Measurements from ENCODE around the gene NTRK3.

Gene NTRK3

DNA sequence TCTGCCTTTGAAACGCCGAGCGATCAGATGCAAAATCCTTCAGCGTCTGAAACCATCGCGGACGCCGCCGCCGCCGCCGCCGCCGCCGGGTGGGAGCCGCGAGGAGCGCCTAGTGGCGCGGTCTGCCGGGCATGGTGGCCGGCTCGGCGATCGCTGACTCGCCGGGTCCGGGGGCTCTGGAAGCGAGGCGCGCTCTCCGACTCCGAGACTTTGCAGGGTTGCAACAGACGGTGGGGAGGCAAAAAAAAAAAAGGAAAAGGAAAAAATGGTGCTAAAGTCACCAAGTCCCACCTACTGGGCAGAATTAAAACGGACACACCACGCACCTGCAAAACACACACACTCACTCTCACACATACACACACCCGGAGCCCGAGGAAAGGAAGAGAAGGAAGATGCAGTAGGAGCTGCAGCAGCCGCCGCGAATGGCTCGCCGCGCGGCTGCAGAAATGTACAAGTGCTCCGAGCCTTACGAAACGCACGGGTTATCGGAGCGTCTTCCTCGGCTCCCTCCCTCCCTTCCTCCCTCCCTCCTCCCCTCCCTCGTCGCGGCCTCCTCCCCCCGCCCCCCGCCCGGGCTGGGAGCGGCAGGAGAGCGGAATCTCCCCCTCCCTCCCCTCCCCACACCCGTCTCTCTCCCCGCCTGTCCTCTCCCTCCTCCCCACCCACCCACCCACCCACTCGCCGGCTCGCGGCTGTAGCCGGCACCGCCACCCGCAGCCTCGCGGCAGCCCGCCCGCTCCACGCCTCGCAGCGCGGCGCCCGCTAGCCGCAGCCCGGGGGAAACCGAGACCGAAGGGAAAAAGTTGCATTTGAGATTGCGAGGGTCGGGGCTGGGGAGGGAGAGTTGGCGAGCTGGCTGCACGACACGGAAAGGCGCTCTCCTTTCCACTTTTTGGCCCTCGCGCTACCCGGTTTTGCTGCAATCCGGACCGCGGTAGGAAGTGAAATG lies at the start of gene NTRK3:
Gene NTRK3, minus strand, starts transcription at position 461 of the 952 bp plus-strand sequence. CDS start 586 bp downstream, outside the sequence.
- in situ Hi-C loops (cut with HindIII; ENCODE audit: low sequenced_read_pairs), result loop anchor here (10.0 kb wide), 1 partner anchor 1632 kb away; no protein-coding TSS in a partner anchor

DNA sequence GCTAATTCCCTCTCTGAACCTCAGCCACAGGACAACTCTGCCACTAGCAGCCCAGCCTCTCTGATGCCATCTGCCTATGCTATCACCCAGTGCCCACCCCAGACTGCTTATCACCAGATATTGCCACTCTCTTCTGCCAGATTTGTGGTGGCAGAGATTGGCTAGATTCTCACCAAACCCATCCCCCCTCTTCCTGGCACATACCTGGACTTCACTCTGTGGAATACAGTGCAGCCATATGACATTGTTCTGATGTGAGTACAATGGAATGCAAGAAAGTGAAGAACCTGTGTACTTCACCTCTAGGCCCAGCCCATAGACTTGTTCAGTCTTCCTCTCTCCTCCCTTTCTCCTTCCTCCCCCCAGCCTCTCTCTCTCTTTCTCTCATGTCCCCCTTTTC lies 46.9 kb upstream of the NTRK3 start:
- in situ Hi-C loops (cut with HindIII; ENCODE audit: low sequenced_read_pairs), result no loop called here

DNA sequence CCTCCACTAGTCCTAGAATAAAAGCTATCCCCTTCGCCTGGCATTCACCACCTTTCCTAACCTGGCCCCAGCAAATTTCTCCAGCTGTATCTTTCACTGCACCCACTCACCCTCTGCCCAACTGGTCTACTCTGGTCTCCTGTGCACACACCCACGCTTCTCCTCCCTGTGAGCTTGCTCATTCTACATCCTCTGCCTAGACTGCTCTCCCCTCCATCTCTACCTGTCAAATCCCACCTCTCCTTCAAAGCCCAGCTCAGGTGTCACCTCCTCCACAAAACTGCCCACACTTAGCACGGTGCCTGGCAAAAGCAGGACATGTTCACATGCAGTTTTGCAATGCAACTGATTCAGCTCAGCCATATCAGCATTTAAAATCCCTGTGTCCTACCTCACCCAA lies 45.8 kb upstream of the NTRK3 start:
- in situ Hi-C loops (cut with HindIII; ENCODE audit: low sequenced_read_pairs), result no loop called here

DNA sequence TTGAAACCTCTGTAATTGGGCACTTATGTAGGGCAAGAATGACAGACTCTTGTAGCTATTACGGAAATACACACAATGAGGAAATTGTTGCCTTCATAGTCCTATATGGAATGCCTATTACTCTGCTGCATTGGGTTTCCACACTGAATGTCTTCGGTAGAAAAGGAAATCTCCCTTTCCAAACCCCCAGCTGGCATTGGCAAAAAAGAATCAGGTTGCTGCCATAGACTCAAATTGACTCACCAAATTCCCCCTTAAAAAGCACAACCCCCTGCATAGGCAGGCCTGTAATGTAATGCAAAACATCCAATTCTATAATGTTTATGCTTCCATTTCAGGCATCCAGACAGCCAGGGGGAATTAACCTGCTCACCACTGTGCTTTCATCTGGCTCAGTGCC lies 44.8 kb upstream of the NTRK3 start:
- in situ Hi-C loops (cut with HindIII; ENCODE audit: low sequenced_read_pairs), result no loop called here

DNA sequence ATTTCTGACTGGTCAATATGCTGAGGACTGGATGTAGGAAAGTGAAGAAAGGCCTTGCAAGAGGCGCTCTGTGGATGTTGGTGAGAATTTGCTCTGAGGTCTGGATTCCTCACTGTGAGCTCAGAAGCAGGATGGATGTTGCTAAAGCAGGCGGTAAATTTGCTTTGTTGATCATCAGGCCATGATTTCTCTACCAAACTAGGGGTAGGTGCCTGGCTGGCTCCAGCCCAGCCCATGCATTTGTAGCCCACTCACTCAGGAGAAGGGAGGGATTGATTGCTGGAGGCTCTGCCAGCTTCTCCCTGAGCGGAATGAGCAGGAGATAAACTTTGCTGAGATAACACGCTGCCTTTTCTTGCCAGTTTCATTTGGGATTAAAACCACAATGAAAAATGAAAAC lies 44.3 kb upstream of the NTRK3 start:
- in situ Hi-C loops (cut with HindIII; ENCODE audit: low sequenced_read_pairs), result no loop called here

DNA sequence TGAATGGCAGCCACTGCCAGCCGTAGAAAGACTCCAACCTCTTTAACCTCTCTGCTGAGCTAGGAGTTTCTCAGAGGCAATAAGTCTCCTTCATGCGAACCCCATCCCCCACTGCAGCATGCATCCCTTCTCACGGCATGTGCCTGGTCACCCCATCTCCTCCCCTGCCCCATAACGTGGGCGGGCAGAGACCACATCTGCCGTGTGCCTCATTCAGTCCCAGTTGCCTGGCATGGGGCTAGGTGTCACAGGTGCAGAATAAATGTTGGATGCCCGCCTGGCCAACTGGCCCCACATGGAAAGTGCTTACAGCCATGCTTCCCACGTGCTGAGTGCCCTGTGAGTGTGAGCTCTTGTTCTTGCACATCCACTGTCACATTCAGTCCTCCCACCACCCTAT lies 43.5 kb upstream of the NTRK3 start:
- in situ Hi-C loops (cut with HindIII; ENCODE audit: low sequenced_read_pairs), result no loop called here

DNA sequence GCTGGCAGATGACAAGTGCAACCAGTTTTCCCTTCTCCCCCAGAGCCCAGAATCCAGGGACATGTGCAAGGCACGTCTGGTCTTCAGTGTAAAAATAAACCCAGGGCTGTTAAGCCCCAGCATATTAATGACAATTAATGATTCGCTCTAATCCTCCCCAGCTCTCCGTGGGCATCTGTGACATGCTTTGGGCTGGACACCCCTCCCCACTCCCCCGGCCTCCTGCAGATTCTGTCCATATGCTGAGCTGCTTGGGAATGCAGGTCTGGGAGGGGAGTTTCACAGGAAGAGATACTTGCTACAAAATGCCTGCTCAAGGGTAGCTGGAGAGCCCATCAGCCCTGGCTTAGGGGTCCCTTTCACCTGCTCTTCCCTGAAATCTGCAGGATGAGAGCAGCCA lies 43.0 kb upstream of the NTRK3 start:
- in situ Hi-C loops (cut with HindIII; ENCODE audit: low sequenced_read_pairs), result no loop called here

DNA sequence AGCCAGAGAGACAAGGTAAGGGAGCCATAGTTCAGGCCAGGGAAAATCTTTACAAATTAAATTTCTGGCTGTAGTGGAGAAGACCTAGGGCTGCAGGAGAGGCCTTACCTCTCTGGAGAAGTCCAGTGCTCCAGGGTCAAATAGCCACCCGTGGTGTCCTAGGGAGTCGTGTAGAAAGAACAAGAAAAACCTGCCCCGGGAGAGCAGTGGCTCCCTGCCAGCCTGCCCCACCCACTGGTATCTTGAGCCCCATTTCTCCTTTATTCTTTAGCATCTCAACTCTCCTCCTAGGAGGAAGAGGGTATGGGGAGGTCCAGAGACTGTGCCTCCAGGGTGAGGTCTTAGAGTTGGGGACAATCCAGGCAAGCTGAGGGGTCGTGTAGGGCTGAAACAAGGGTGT lies 32.1 kb upstream of the NTRK3 start:
- in situ Hi-C loops (cut with HindIII; ENCODE audit: low sequenced_read_pairs), result no loop called here

DNA sequence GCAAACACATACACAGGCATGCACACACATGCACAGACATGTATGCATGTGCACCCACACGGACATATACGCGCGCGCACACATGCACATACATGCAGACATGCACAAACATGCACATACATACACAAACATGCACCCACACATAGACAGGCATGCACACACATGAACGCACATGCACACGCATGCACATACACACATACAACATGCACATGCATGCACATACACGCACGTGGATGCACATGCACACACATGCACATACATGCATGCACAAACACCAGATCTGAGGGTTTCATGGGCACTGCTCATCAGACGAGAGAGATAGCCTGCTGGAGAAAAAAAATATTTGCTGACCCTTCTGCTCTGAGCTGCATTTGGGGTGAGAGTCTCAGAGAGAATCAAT lies 31.7 kb upstream of the NTRK3 start:
- in situ Hi-C loops (cut with HindIII; ENCODE audit: low sequenced_read_pairs), result no loop called here

DNA sequence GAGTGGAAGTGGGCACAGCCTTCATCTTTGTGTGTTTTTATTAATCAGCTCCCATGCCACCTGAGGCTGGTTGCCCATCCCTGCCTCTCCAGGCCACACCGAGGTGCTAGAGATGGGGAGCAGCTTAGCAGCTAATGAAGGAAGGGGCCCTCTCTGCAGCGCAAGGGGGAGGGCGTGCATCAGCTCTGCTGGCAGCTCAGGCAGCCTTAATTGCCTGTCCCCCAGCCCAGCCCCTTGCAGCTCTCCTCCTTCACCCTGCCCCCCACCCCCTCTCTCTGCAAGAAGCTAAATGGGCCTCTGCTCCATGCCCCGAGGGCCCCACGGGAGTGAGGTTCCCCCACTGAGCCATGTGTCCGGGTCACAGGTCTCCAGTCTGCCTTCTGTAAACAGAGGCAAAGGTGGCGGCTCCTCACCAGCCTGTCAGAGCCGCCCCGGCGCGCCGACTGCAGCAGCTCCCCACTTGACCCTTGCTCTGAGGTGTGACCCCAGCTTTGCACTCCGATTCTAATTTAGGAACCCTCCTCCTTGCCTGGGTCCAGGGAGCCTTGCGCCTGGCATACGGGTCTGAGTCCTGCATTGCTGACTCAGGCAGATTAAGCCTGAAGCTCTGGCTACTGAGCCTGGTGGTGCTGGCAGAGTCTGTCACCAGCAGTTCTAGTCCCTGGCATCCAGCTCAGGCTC lies 27.9 kb upstream of the NTRK3 start:
- in situ Hi-C loops (cut with HindIII; ENCODE audit: low sequenced_read_pairs), result no loop called here

DNA sequence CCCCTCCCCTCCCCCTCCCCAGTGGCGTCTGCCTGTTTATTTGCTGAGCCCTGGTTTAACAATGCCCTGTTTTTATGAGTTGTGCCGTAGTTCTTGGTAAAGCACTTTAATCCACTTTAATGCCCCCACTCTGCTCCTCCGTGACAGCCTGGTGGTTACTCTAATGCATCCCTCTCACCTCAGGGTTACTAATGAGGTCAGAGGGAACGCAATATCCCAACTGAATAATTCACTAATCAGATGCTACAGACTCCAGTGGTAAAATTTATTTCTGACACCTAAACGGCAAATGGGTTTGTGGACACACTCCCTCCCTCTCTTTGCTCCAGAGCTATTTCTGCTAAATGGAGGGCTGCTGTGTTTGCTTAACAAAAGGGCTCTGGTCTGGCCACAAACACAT lies 26.1 kb upstream of the NTRK3 start:
- in situ Hi-C loops (cut with HindIII; ENCODE audit: low sequenced_read_pairs), result no loop called here

DNA sequence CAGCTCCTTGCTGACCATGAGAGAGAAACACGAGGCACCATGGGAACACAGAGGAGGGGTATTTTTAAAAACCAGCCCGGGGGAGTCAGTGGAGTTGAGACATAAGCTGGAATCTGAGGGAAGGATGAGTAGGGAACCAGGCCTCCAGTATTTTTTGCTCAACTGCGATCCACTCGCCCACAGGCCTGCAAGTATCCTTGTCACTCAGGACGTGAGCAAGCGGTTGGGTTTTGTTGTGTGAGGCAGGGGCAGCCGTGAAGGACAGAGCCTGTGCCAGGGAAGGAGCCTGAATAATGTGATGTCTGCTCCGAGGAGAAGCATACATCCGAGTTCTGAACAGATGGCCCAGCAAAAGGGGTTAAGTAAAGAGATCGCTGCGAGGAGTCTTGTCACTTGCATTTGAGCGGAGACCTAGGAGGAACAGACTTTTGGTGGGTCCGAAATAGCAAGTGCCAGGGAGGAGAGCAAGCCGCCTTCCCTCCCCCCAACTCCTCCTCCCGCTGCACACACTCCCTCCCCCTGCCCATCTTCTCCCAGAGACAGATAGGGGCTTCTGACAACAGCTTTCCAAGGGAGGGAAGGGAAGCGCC lies 20.4 kb upstream of the NTRK3 start:
- in situ Hi-C loops (cut with HindIII; ENCODE audit: low sequenced_read_pairs), result no loop called here

DNA sequence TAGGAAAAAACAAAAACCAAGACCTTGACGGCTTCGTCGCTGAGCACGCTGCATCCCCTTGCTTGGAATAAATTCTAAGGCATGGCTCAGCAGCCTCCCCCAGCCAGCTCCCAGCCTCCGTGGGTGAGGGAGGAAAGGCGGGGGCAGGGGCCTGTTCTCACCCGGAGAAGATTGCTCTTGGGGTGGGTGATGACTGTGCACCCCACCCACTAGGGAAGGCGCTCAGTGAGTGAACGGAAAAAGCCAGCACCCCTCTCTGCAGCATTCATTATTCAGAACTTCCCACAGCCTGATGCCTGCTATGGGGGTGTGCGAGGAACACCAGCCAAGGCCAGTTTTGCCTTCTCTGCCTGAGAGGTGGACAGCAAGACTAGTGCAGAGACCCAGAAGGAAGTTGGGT lies 19.3 kb upstream of the NTRK3 start:
- in situ Hi-C loops (cut with HindIII; ENCODE audit: low sequenced_read_pairs), result no loop called here

DNA sequence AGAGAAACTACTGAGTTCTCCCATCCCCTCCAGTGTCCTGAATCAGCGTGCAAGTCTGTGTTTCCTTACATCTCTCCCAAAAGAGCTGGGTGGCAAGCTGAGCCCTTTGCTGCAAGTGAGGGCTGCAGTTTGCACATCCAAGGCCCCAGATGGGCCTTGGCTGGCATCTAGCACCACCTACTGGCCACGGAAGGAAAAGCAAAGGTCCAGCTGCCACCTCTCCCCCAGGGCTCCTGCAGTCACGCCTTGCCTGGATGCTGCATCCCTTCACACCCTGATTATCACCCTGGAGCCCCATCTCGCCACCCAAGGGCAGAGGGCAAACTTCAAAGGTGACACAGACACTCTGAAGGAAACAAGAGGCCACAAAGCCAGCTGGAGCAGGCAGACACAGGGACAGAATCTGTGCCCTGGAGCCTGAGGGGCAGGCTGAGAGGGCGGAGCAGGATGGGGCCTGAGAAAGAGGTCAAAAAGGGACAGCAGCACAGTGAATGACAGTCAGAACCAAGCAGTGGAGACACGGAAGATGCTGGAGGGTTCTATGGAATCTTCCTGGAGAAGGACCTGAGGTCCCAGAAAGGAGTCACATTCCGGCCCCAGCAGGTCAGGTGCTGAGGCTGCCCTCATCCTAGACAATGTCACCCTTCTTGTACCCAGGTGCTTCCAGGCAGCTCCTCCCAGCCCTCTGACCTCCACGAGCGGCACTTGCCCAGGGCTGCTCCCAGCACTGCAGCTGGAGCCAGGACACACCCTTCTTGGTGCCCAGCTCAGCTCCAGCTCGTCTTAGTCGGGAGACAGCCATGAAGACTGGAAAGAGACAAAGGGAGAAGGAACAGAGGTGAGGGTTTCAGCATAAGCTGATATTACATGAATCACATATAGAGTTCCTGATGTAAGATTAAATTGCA lies 18.3 kb upstream of the NTRK3 start:
- in situ Hi-C loops (cut with HindIII; ENCODE audit: low sequenced_read_pairs), result no loop called here

DNA sequence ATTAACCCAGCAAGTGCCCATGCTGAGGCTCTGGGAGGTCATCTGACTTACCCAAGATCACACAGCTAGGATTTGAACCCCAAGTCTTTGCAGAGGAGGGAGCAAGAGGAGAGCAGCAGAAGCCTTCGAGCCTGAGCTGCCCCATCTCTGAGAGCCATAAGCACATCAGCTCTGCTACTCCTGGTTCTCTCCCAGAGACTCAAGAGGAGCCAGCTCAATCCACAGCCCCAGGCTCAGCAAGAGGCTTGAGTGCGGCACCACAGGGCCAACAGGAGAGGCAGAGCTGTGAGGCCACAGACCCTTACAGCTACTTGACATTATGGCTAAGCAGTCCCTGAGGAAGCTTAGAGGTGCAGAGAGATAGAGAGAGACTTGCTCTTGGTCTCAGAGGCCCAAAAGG lies 15.9 kb upstream of the NTRK3 start:
- in situ Hi-C loops (cut with HindIII; ENCODE audit: low sequenced_read_pairs), result no loop called here

DNA sequence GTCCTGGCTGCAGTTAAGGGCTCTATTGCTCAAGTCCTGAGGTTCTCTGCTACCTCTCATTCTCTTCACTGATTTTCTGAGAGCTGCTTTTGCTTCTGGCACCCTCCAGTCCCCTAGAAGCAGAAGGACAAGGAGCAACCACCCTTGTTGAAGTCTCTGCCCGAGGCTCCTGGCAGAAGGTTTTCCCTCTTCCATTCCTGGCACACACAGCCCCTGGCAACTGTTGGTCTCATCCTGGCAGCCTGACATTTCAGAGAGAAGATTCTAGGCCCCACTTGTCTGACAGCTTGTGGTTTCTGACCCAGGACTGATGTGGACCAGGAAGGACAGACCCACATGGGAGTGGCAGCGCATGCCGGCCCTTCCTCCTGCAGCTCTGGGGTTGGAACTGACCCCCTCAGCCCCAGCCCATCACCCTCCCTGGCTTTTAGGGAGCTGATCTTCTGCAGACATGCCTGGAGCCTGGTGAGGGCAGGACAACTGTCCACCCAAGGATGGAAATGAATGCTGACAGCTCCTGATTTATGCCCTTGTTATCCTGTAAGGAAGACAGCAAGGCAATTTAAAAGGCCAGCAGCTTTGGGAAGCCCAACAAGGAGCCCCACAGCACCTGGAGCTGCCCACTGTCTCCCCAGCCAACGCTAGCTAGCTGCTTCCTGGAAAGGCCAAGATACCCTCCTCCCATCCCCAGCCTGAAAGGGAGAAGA lies 13.0 kb upstream of the NTRK3 start:
- in situ Hi-C loops (cut with HindIII; ENCODE audit: low sequenced_read_pairs), result no loop called here

DNA sequence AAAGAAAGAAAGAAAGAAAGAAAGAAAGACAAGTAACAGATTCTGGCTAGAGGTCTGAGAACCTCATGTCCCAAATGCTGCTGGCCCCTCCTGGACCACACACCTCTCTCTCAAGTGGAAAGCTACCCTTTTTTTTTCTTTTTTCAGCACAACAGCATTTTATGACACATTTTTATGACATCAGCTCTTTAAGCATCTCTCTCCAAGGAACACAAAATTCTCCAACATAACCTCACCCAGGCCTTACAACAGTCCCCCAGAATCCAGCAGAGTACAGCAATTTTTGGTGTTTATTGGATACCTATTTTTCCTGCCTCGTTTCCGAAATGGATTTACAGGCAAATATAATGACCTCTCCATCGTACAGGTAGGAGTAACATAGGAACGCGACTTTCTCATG lies 11.2 kb upstream of the NTRK3 start:
- in situ Hi-C loops (cut with HindIII; ENCODE audit: low sequenced_read_pairs), result no loop called here

DNA sequence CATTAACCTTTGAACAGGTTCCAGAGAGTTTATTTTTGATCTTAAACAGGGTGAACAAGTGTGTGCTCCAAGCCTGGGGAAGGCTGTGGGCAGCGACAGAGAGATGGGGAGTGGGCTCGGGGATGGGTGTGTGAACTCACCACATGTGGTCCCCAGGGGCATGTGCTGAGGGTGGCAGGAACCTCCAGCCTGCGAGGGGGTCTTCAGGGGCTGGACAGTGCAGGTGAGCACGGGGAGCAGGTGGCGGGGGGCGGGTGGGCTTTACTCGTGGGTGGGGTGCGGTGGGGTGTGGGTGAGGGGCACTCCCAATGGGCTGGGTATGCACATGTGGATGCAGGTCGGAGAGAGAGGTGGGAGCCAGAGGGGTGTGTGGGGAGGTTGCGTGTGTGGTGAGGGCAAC lies 9.6 kb upstream of the NTRK3 start:
- in situ Hi-C loops (cut with HindIII; ENCODE audit: low sequenced_read_pairs), result no loop called here

DNA sequence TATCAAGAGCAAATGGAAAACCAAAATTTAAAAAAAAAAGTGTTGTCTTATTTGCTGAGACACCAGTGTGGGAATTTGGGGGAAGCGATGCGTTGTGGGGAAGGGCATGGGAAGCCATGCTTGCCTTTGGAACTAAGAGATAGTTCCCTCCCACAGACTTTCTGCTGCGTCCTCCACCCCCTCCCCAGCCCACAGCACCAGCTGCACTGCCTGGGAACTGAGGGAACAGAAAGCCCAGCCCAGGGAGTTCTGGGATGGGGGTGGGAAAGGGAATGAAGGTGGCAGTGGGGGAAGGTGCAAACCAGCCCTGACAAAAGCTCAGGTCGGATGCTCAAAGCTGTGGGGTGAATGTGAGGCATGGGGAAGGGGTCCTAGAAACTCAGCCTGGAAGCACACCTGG lies 8.1 kb upstream of the NTRK3 start:
- in situ Hi-C loops (cut with HindIII; ENCODE audit: low sequenced_read_pairs), result no loop called here

DNA sequence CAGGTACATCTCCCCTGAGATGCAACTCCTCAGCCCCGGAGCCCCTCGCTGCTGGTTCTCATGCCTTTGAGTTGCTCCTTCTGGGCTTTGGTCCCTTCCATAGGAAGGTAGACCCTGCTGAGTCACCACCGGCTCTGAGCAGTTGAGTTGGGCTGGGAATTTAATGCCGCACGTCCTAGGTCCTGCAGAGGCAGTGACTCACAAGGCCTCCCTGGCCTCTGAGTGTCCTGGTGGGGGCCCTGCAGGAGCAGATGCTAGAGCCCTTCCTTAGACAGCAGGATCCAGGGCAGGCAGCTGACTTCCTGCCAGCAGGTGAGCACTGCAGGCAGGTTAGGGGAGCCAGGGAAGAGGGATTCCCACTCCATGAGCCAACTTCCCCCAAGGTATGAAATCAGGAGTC lies 5.5 kb upstream of the NTRK3 start:
- in situ Hi-C loops (cut with HindIII; ENCODE audit: low sequenced_read_pairs), result no loop called here

Measured in endothelial cell of hepatic sinusoid (primary cell).